Fibroblast of mammary gland (primary cell): ENCODE measurements around the gene VSIG10L2.
A peak's percentile ranks its signal among the peaks of the same experiment; 100 is the strongest.

Experiments
- DNase-seq: peaks from one replicate; pipeline ENCODE4 v3.0.0-alpha.2; 2010; ENCODE audit warnings: low read depth
- H3K4me3 ChIP-seq: 2 replicates; pipeline ENCODE4 v1.5.1; 2011; ENCODE audit warnings: low read depth, mild to moderate bottlenecking, low read length, moderate library complexity; ENCODE audit not compliant: control insufficient read depth
- TF ChIP-seq, protein P1 (sequence below): conservative IDR thresholded peaks from 2 replicates; pipeline ENCODE4 v1.5.1; 2011; ENCODE audit warnings: low read depth, low read length, inconsistent platforms; ENCODE audit not compliant: control insufficient read depth, insufficient read depth

Gene VSIG10L2

GRCh38 chr11:125950696-125951651 is 5.1 kb downstream of the VSIG10L2 start:
- TF ChIP-seq, protein P1, sequence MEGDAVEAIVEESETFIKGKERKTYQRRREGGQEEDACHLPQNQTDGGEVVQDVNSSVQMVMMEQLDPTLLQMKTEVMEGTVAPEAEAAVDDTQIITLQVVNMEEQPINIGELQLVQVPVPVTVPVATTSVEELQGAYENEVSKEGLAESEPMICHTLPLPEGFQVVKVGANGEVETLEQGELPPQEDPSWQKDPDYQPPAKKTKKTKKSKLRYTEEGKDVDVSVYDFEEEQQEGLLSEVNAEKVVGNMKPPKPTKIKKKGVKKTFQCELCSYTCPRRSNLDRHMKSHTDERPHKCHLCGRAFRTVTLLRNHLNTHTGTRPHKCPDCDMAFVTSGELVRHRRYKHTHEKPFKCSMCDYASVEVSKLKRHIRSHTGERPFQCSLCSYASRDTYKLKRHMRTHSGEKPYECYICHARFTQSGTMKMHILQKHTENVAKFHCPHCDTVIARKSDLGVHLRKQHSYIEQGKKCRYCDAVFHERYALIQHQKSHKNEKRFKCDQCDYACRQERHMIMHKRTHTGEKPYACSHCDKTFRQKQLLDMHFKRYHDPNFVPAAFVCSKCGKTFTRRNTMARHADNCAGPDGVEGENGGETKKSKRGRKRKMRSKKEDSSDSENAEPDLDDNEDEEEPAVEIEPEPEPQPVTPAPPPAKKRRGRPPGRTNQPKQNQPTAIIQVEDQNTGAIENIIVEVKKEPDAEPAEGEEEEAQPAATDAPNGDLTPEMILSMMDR = no peak
- H3K4me3 ChIP-seq = no peak overlapping the region
- peak; percentile 85 for DNase-seq

GRCh38 chr11:125951731-125952130 is 5.9 kb downstream of the VSIG10L2 start:
- no peak for DNase-seq
- TF ChIP-seq, protein P1 = no peak
- H3K4me3 ChIP-seq = no peak overlapping the region

DNA sequence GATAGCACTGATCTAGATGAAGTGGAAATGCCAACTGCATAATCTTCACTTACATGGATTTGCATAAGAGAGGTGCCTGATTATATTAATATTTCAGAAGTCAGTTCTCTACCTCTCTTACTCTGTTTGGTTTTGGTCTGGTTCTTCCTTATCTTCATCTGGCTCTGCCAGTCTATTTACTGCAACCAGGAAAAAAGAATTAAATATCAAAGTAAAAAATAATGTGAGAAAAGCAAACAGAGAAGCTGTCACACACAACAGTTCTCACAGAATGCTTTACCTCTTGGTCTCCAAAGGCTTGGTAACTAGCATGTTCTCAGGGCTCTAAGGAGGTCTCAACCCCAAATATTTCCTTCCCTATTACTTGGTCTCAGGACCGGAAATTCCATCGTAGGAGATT is 6.7 kb downstream of the VSIG10L2 start:
- no peak for DNase-seq
- TF ChIP-seq, protein P1 = no peak
- no peak overlapping the region for H3K4me3 ChIP-seq

GRCh38 chr11:125952973-125953372 is 7.1 kb downstream of the VSIG10L2 start:
- H3K4me3 ChIP-seq = no peak overlapping the region
- TF ChIP-seq, protein P1 = no peak
- DNase-seq = peak; percentile 15

- no peak for DNase-seq
- H3K4me3 ChIP-seq = no peak overlapping the region
- TF ChIP-seq, protein P1 = no peak
These were observed 7.6 kb downstream of the VSIG10L2 start for GRCh38 chr11:125953401-125953935.

- TF ChIP-seq, protein P1 = no peak
- no peak overlapping the region for H3K4me3 ChIP-seq
- no peak for DNase-seq
These were observed 8.5 kb downstream of the VSIG10L2 start for GRCh38 chr11:125954123-125954944.
